H1 (cell line): Measurements from ENCODE around the gene MAPK13. TPM values are rescaled to one million over a fixed set of nuclear protein-coding genes. Genes with fewer than 3 reads are reported as not detected.

Source experiments
- CTCF ChIA-PET: fragments of 300-600 bp; sonication (Branson Sonifier 250); formaldehyde crosslinking; loops from one replicate; lab custom pipeline; 2021; ENCODE audit not compliant: partially characterized antibody; lab: Charles Lee
- POLR2A ChIA-PET: fragments of 300-600 bp; sonication (Branson Sonifier 250); formaldehyde crosslinking; loops from one replicate; lab custom pipeline; 2021; ENCODE audit warnings: inconsistent platforms; ENCODE audit not compliant: partially characterized antibody; lab: Charles Lee
- DNase-seq, 2 experiments: peaks; one replicate each; pipeline versions ENCODE4 v3.0.0 to v3.0.0-alpha.2; 2010 to 2022; ENCODE audit warnings: low spot score in 2 of 2, low read depth in 1 of 2, mixed read lengths in 1 of 2
- FAIRE-seq: peaks from 2 replicates; lab custom pipeline; 2011; peaks lifted over from hg19 to GRCh38; lab: Jason Lieb, UNC
- H2AFZ ChIP-seq: 2 replicates; pipeline ENCODE4 v1.8.1; 2012; ENCODE audit warnings: low read length, inconsistent platforms
- H2AK5ac ChIP-seq: 2 replicates; pipeline ENCODE4 v1.6.1; 2013; ENCODE audit warnings: low read depth, low read length
- H2BK120ac ChIP-seq: replicated peaks from 2 replicates; pipeline ENCODE3; 2013; ENCODE audit warnings: low read depth, low read length, inconsistent platforms
- H2BK12ac ChIP-seq: 2 replicates; pipeline ENCODE4 v1.6.1; 2013; ENCODE audit warnings: low read depth, low read length
- H2BK15ac ChIP-seq: 2 replicates; pipeline ENCODE4 v1.6.1; 2013; ENCODE audit warnings: low read length
- H2BK20ac ChIP-seq: 2 replicates; pipeline ENCODE4 v1.6.1; 2013; ENCODE audit warnings: low read length
- H2BK5ac ChIP-seq: 2 replicates; pipeline ENCODE4 v1.6.1; 2013; ENCODE audit warnings: low read depth, low read length
- H3K14ac ChIP-seq: 2 replicates; pipeline ENCODE4 v1.6.1; 2013; ENCODE audit warnings: inconsistent platforms; ENCODE audit not compliant: insufficient read length
- H3K18ac ChIP-seq: 2 replicates; pipeline ENCODE4 v1.6.1; 2013; ENCODE audit warnings: low read length; ENCODE audit errors: extremely low read depth
- H3K23ac ChIP-seq: 2 replicates; pipeline ENCODE4 v1.6.1; 2013; ENCODE audit warnings: inconsistent platforms; ENCODE audit not compliant: insufficient read length
- H3K23me2 ChIP-seq: 2 replicates; pipeline ENCODE4 v1.6.1; 2013; ENCODE audit warnings: low read depth, low read length
- H3K27ac ChIP-seq: 2 replicates; pipeline ENCODE4 v1.6.1; 2011; ENCODE audit warnings: low read depth, low read length, inconsistent platforms
- H3K27me3 ChIP-seq, 4 experiments: replicated peaks in 1 of 4; 1 replicate in 1 of 4; 2 replicates in 3 of 4; pipeline versions ENCODE4 v1.6.1 to v1.8.1; 2011 to 2013; ENCODE audit warnings: low read length in 3 of 4, mild to moderate bottlenecking in 3 of 4, inconsistent platforms in 2 of 4, mixed read lengths in 2 of 4, moderate library complexity in 1 of 4; ENCODE audit not compliant: control insufficient read depth in 3 of 4, insufficient read depth in 3 of 4; ENCODE audit errors: extremely low read depth in 1 of 4
- H3K36me3 ChIP-seq, 4 experiments: 2 replicates each; pipeline versions ENCODE4 v1.6.1 to v1.8.1; 2011 to 2013; ENCODE audit warnings: mild to moderate bottlenecking in 4 of 4, low read length in 3 of 4, moderate library complexity in 2 of 4, control low read depth in 1 of 4, inconsistent platforms in 1 of 4; ENCODE audit not compliant: insufficient read depth in 4 of 4, control insufficient read depth in 2 of 4
- H3K4ac ChIP-seq: replicated peaks from 2 replicates; pipeline ENCODE3; 2013; ENCODE audit warnings: low read length, low read depth, mixed read lengths, inconsistent platforms; ENCODE audit not compliant: insufficient read length
- H3K4me1 ChIP-seq, 4 experiments: replicated peaks in 1 of 4; 1 replicate in 1 of 4; 2 replicates in 3 of 4; pipeline versions ENCODE4 v1.6.1 to v1.8.1; 2011 to 2013; ENCODE audit warnings: low read length in 3 of 4, inconsistent platforms in 2 of 4, mixed read lengths in 1 of 4; ENCODE audit not compliant: insufficient read depth in 4 of 4, control insufficient read depth in 3 of 4
- H3K4me2 ChIP-seq, 2 experiments: 2 replicates each; pipeline versions ENCODE4 v1.6.1 to v1.8.1; 2011 to 2013; ENCODE audit warnings: low read depth in 2 of 2, low read length in 2 of 2, control low read depth in 1 of 2, inconsistent platforms in 1 of 2, mild to moderate bottlenecking in 1 of 2; ENCODE audit not compliant: insufficient read depth in 1 of 2
- H3K4me3 ChIP-seq, 4 experiments: fragments of 200-600, 300-600 bp in 1 of 4; sonication (generic), shearing (Covaris generic), sonication (Bioruptor Twin) in 1 of 4; 2 replicates each; pipeline versions ENCODE4 v1.5.1 to v1.8.1; 2011 to 2016; ENCODE audit warnings: low read length in 4 of 4, low read depth in 3 of 4, control low read depth in 2 of 4, inconsistent platforms in 2 of 4, mild to moderate bottlenecking in 2 of 4, mixed read lengths in 1 of 4, moderate library complexity in 1 of 4; ENCODE audit not compliant: insufficient read depth in 2 of 4; ENCODE audit errors: extremely low read depth in 1 of 4
- H3K56ac ChIP-seq: replicated peaks from 2 replicates; pipeline ENCODE3; 2013; ENCODE audit warnings: low read depth, mild to moderate bottlenecking, mixed read lengths, low read length, inconsistent platforms; ENCODE audit not compliant: insufficient read length
- H3K79me1 ChIP-seq: 2 replicates; pipeline ENCODE4 v1.6.1; 2013; ENCODE audit warnings: low read depth, low read length, control low read depth
- H3K79me2 ChIP-seq, 2 experiments: 2 replicates each; pipeline versions ENCODE4 v1.6.1 to v1.8.1; 2012 to 2013; ENCODE audit warnings: low read length in 2 of 2, mild to moderate bottlenecking in 2 of 2, inconsistent platforms in 1 of 2; ENCODE audit not compliant: insufficient read depth in 2 of 2, control insufficient read depth in 1 of 2
- H3K9ac ChIP-seq, 4 experiments: replicated peaks in 1 of 4; 1 replicate in 1 of 4; 2 replicates in 3 of 4; pipeline versions ENCODE4 v1.6.1 to v1.8.1; 2011 to 2013; ENCODE audit warnings: low read depth in 3 of 4, low read length in 3 of 4, control low read depth in 2 of 4, mild to moderate bottlenecking in 2 of 4, moderate library complexity in 2 of 4, inconsistent platforms in 1 of 4; ENCODE audit errors: extremely low read depth in 1 of 4
- H3K9me3 ChIP-seq, 2 experiments: 2 replicates each; pipeline versions ENCODE4 v1.6.1 to v1.8.1; 2012 to 2013; ENCODE audit warnings: mild to moderate bottlenecking in 2 of 2, moderate library complexity in 2 of 2, control low read depth in 1 of 2, inconsistent platforms in 1 of 2, low read depth in 1 of 2, low read length in 1 of 2, mixed read lengths in 1 of 2; ENCODE audit not compliant: insufficient read depth in 2 of 2
- H4K20me1 ChIP-seq, 2 experiments: replicated peaks in 1 of 2; 2 replicates each; pipeline versions ENCODE3 to v1.8.1; 2011 to 2013; ENCODE audit warnings: inconsistent platforms in 2 of 2, low read length in 2 of 2, mild to moderate bottlenecking in 1 of 2; ENCODE audit not compliant: insufficient read depth in 2 of 2, control insufficient read depth in 1 of 2
- H4K5ac ChIP-seq: 2 replicates; pipeline ENCODE4 v1.6.1; 2013; ENCODE audit warnings: low read length, low read depth, mixed read lengths, inconsistent platforms; ENCODE audit not compliant: insufficient read length
- H4K8ac ChIP-seq: 2 replicates; pipeline ENCODE4 v1.8.0; 2013; ENCODE audit warnings: mild to moderate bottlenecking, moderate library complexity, low read length, inconsistent platforms; ENCODE audit not compliant: insufficient read depth; ENCODE audit errors: extremely low read depth
- H4K91ac ChIP-seq: replicated peaks from 2 replicates; pipeline ENCODE3; 2013; ENCODE audit warnings: low read length, mixed read lengths, inconsistent platforms; ENCODE audit not compliant: insufficient read length
- GABPA ChIP-seq: IDR thresholded peaks from 2 replicates; pipeline ENCODE4 v1.6.1; 2011; ENCODE audit warnings: mild to moderate bottlenecking, low read length, moderate library complexity, borderline replicate concordance; ENCODE audit not compliant: insufficient read depth
- MAX ChIP-seq: IDR thresholded peaks from 2 replicates; pipeline ENCODE4 v1.6.1; 2012; ENCODE audit warnings: inconsistent platforms
- RBBP5 ChIP-seq: IDR thresholded peaks from 2 replicates; pipeline ENCODE4 v1.7.1; 2012; ENCODE audit warnings: low read depth, mild to moderate bottlenecking, inconsistent platforms, low read length, moderate library complexity, borderline replicate concordance
- SIRT6 ChIP-seq: IDR thresholded peaks from one replicate; pipeline ENCODE4 v1.7.1; 2012; ENCODE audit warnings: low read length, inconsistent platforms
- WGBS, 2 experiments: shearing (Covaris generic) in 1 of 2; methylation state at CpG; one replicate each; pipeline versions ENCODE4 v1.1.6 to v1.1.7; 2013 to 2015; ENCODE audit warnings: low lambda C conversion rate in 2 of 2, mixed read lengths in 2 of 2, inconsistent platforms in 1 of 2, low coverage in 1 of 2, missing lambda C conversion rate in 1 of 2; ENCODE audit not compliant: insufficient replicate concordance in 2 of 2, insufficient coverage in 1 of 2, insufficient read length in 1 of 2; ENCODE audit errors: extremely low coverage in 1 of 2, missing lambda C conversion rate in 1 of 2; 5-methylcytosine and 5-hydroxymethylcytosine counted together
- polyA plus RNA-seq, 7 experiments: library from polyadenylated mRNA; depleted of rRNA in 3 of 7; stranded (reverse) in 5 of 7; unstranded in 2 of 7; fragments of >200 nt in 5 of 7; fragments of 200-250 nt in 2 of 7; gene quantifications; 1 replicate in 5 of 7; 2 replicates in 1 of 7; 4 replicates in 1 of 7; pipeline versions ENCODE4 v1.2.1 to v1.2.3, GENCODE V29; 2011 to 2013; ENCODE audit warnings: missing spikeins in 2 of 7, mixed read lengths in 2 of 7
- total RNA-seq: library from RNA; stranded (reverse); fragmentation: NEBNext Ultra II Directional; extraction: Animal tissue kit (Norgen Biotek cat#: 25700); gene quantifications from 2 replicates; pipeline ENCODE4 v1.2.1, GENCODE V29; 2021

The MAPK13 gene
- total and polyA plus RNA-seq, 2 of the 8 experiments (the other 6 are each of a cell fraction or from before 2014, with no cell fraction given): 10.1 to 14.1 TPM

GRCh38 chr6:36126121-36126520, 4.2 kb upstream of the MAPK13 start:
- ChIA-PET CTCF (interaction anchor here (0.6 to 3.4 kb wide), 6 partner anchors 10 to 80 kb away, joined by 3 to 19 read pairs (median 4); no protein-coding TSS in a partner anchor), POLR2A (interaction anchor here (1.1 kb wide), 2 partner anchors 10 to 98 kb away, joined by 3 to 4 read pairs; no protein-coding TSS in a partner anchor)
- no peak overlapping the region for H2BK15ac ChIP-seq
- no peak overlapping the region for H2AK5ac ChIP-seq
- H3K14ac ChIP-seq: no peak overlapping the region
- H2BK5ac ChIP-seq: no peak overlapping the region
- H3K18ac ChIP-seq: no peak overlapping the region
- no peak overlapping the region for H4K8ac ChIP-seq
- H2BK12ac ChIP-seq: 0 out of 2 replicates have a peak overlapping the region, but pooled peaks have one; percentile 39
- no peak overlapping the region for H3K23ac ChIP-seq
- H2AFZ ChIP-seq: no peak overlapping the region
- no peak overlapping the region for H3K56ac ChIP-seq
- no peak overlapping the region for H3K4me3 ChIP-seq
- H3K23me2 ChIP-seq: peaks cover 9% of the 10 kb centered on the region; the same call in 1 of the 2 replicates
- no peaks in the 10 kb centered on the region for H3K9me3 ChIP-seq
- no peaks in the 10 kb centered on the region for H4K20me1 ChIP-seq
- peak overlapping the region; percentile 87 for H4K91ac ChIP-seq
- no peaks in the 10 kb centered on the region for H3K79me2 ChIP-seq
- H3K27ac ChIP-seq: no peak overlapping the region
- H3K9ac ChIP-seq: no peak overlapping the region
- H3K4me1 ChIP-seq: peaks cover 0 to 7% (median 6%) of the 10 kb centered on the region in 4 experiments; a peak in 6 of 7 replicates
- peaks cover 0 to 10% (median 3%) of the 10 kb centered on the region in 4 experiments; a peak in 4 of 7 replicates for H3K27me3 ChIP-seq
- H3K79me1 ChIP-seq: no peaks in the 10 kb centered on the region
- H2BK120ac ChIP-seq: no peak overlapping the region
- FAIRE-seq: no peak
- 92% methylated on average over 2 of the region's 2 CpGs; no CpG with 5 or more reads in 1 of the 2 experiments for WGBS, 2 experiments
- H4K5ac ChIP-seq: no peak overlapping the region
- no peak overlapping the region for H3K4ac ChIP-seq
- no peak overlapping the region for H2BK20ac ChIP-seq
- no peaks in the 10 kb centered on the region for H3K36me3 ChIP-seq
- DNase-seq: no peak
- H3K4me2 ChIP-seq: no peak overlapping the region
- TF ChIP-seq RBBP5: no peak
- TF ChIP-seq MAX: no peak
- TF ChIP-seq GABPA: no peak
- no peak for TF ChIP-seq SIRT6
